Nephron (organoid): ENCODE measurements around the gene CST3.

Experiments
- H3K27ac Mint-ChIP-seq, 3 experiments: 2 replicates each; pipeline ENCODE4 v1.8.0; 2020; ENCODE audit warnings: mixed read lengths in 3 of 3, mild to moderate bottlenecking in 2 of 3, moderate library complexity in 1 of 3
- H3K27me3 Mint-ChIP-seq: 2 replicates; pipeline ENCODE4 v1.8.0; 2021; ENCODE audit warnings: low read depth, mild to moderate bottlenecking, moderate library complexity, mixed read lengths
- H3K36me3 Mint-ChIP-seq: 2 replicates; pipeline ENCODE4 v1.8.0; 2020; ENCODE audit warnings: low read depth, mixed read lengths
- H3K4me1 Mint-ChIP-seq: 2 replicates; pipeline ENCODE4 v1.8.0; 2020; ENCODE audit warnings: mixed read lengths
- H3K4me3 Mint-ChIP-seq, 3 experiments: 2 replicates each; pipeline ENCODE4 v1.8.0; 2020; ENCODE audit warnings: mild to moderate bottlenecking in 3 of 3, mixed read lengths in 3 of 3, moderate library complexity in 2 of 3
- H3K9me3 Mint-ChIP-seq: 2 replicates; pipeline ENCODE4 v1.8.0; 2020; ENCODE audit warnings: mixed read lengths
- CTCF ChIP-seq, 3 experiments: fragments of 200-600 bp; sonication (generic); IDR thresholded peaks; one replicate each; pipeline ENCODE4 v1.5.0; 2021; ENCODE audit warnings: antibody characterized with exemption in 3 of 3; ENCODE audit not compliant: unreplicated experiment in 3 of 3

Gene CST3

GRCh38 chr20:23669866-23670265, 32.1 kb upstream of the CST3 start:
- H3K27ac Mint-ChIP-seq, result no peak overlapping the region
- H3K4me1 Mint-ChIP-seq, result no peaks in the 10 kb centered on the region
- no peaks in the 10 kb centered on the region for H3K27me3 Mint-ChIP-seq
- no peaks in the 10 kb centered on the region for H3K36me3 Mint-ChIP-seq
- H3K4me3 Mint-ChIP-seq, result no peak overlapping the region
- TF ChIP-seq CTCF (IDR thresholded peaks at IDR 0.05; ENCODE audit: unreplicated experiment in 3 of 3), result no peak
- H3K9me3 Mint-ChIP-seq, result no peaks in the 10 kb centered on the region

DNA sequence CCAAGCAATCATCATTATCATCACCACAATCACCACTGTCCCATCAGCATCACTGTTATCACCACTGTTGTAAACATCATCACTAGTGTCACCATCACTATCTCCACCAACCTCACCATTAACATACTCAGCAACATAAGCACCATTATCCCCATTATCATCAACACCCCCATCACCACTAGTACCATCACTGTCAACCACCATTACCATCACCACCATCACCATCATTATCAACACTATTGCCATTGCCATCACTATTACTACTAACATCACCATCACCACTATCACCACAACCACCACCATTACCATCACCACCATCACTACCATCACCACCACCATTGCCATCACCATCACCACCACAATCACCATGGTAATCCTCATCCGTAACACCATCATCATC, 31.6 kb upstream of the CST3 start:
- no peak for TF ChIP-seq CTCF (IDR thresholded peaks at IDR 0.05; ENCODE audit: unreplicated experiment in 3 of 3)
- H3K4me3 Mint-ChIP-seq, result no peak overlapping the region
- H3K27ac Mint-ChIP-seq, result no peak overlapping the region
- H3K27me3 Mint-ChIP-seq, result no peaks in the 10 kb centered on the region
- H3K4me1 Mint-ChIP-seq, result no peaks in the 10 kb centered on the region
- no peaks in the 10 kb centered on the region for H3K9me3 Mint-ChIP-seq
- H3K36me3 Mint-ChIP-seq, result no peaks in the 10 kb centered on the region

DNA sequence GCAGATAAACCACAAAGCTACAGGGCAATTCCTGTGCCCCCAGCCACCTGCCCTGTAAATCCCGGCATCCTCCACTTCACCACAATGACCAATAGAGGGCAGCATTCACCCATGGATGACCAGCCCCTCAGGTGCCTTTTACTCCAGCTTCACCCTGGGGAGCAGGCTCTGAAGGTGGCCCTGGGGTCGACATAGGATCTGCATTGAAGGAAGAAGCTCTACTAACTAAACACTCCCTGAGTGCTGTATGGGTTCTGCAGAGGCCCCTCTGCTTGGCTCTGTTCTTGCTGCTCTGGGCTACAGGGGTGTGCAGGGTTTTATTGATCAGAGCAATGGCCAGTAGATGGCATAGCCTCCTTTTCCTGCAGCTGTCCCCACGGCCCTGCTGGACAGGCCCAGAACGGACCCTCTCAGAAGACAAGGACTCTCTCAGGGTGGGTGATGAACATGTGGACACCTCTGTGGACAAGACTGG, 30.8 kb upstream of the CST3 start:
- Mint-ChIP-seq H3K27me3 (no peaks in the 10 kb centered on the region), H3K36me3 (no peaks in the 10 kb centered on the region), H3K4me3 (no peak overlapping the region), H3K27ac (no peak overlapping the region), H3K4me1 (no peaks in the 10 kb centered on the region), H3K9me3 (no peaks in the 10 kb centered on the region)
- TF ChIP-seq CTCF (IDR thresholded peaks at IDR 0.05; ENCODE audit: unreplicated experiment in 3 of 3), result peak; percentile 70 to 78 (median 71)

GRCh38 chr20:23667666-23668065, 29.9 kb upstream of the CST3 start:
- no peaks in the 10 kb centered on the region for H3K9me3 Mint-ChIP-seq
- no peaks in the 10 kb centered on the region for H3K36me3 Mint-ChIP-seq
- no peaks in the 10 kb centered on the region for H3K4me1 Mint-ChIP-seq
- H3K27ac Mint-ChIP-seq, result no peak overlapping the region
- TF ChIP-seq CTCF (IDR thresholded peaks at IDR 0.05; ENCODE audit: unreplicated experiment in 3 of 3), result no peak
- no peaks in the 10 kb centered on the region for H3K27me3 Mint-ChIP-seq
- H3K4me3 Mint-ChIP-seq, result no peak overlapping the region

DNA sequence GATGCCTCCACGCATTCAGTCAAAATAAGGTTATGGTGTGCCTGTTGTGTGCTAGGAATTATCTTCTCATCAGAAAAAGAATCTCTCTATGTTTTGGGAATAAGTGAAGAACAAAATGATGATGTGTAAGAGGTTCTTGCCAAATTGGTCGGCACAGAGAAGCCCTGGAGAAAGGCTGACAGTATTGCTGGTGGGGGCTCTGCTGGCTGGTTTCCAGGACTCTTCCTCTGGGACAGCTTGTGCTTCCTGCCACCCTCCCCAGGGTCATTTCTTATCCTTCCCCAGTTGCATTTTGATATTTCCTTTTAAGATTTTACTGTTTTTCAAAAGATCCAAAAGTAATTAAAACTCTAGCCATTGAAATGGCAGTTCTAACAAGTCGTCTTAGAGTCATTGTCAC, 28.9 kb upstream of the CST3 start:
- no peak overlapping the region for H3K4me3 Mint-ChIP-seq
- H3K27ac Mint-ChIP-seq, result no peak overlapping the region
- H3K4me1 Mint-ChIP-seq, result no peaks in the 10 kb centered on the region
- H3K27me3 Mint-ChIP-seq, result no peaks in the 10 kb centered on the region
- no peak for TF ChIP-seq CTCF (IDR thresholded peaks at IDR 0.05; ENCODE audit: unreplicated experiment in 3 of 3)
- H3K9me3 Mint-ChIP-seq, result no peaks in the 10 kb centered on the region
- H3K36me3 Mint-ChIP-seq, result no peaks in the 10 kb centered on the region

- TF ChIP-seq CTCF (IDR thresholded peaks at IDR 0.05; ENCODE audit: unreplicated experiment in 3 of 3), result no peak
- Mint-ChIP-seq H3K27ac (no peak overlapping the region), H3K4me1 (no peaks in the 10 kb centered on the region), H3K4me3 (no peak overlapping the region), H3K27me3 (no peaks in the 10 kb centered on the region), H3K9me3 (no peaks in the 10 kb centered on the region), H3K36me3 (no peaks in the 10 kb centered on the region)
Measured at GRCh38 chr20:23666189-23666588, 28.4 kb upstream of the CST3 start.
